T-helper 9 cell (primary cell): ENCODE data around the gene COBL.

Experiments used
- DNase-seq: peaks from one replicate; pipeline ENCODE4 v3.0.0-alpha.2; 2020

The COBL gene

GRCh38 chr7:51249187-51249945 lies 67.2 kb downstream of the COBL start:
- no peak for DNase-seq

- no peak for DNase-seq
These were observed 70.1 kb downstream of the COBL start for GRCh38 chr7:51246258-51247245.

GRCh38 chr7:51244885-51245284 lies 71.7 kb downstream of the COBL start:
- no peak for DNase-seq

- DNase-seq, result no peak
These were observed 72.6 kb downstream of the COBL start for GRCh38 chr7:51244053-51244452.

GRCh38 chr7:51243631-51244030 lies 73.0 kb downstream of the COBL start:
- no peak for DNase-seq

GRCh38 chr7:51242881-51243518 lies 73.6 kb downstream of the COBL start:
- DNase-seq, result no peak

- DNase-seq, result no peak
These were observed 74.5 kb downstream of the COBL start for GRCh38 chr7:51242007-51242691.

GRCh38 chr7:51240868-51241267 lies 75.7 kb downstream of the COBL start:
- DNase-seq, result no peak

- no peak for DNase-seq
These were observed 76.9 kb downstream of the COBL start for GRCh38 chr7:51239691-51240090.

- no peak for DNase-seq
These were observed 77.6 kb downstream of the COBL start for GRCh38 chr7:51238981-51239495.

GRCh38 chr7:51237446-51238133 lies 79.0 kb downstream of the COBL start:
- DNase-seq, result no peak

GRCh38 chr7:51236470-51237132 lies 80.0 kb downstream of the COBL start:
- DNase-seq, result no peak

- DNase-seq, result no peak
These were observed 80.9 kb downstream of the COBL start for GRCh38 chr7:51235593-51236313.

GRCh38 chr7:51234609-51235308 lies 81.8 kb downstream of the COBL start:
- no peak for DNase-seq

- DNase-seq, result no peak
These were observed 82.5 kb downstream of the COBL start for GRCh38 chr7:51234139-51234538.

- no peak for DNase-seq
These were observed 83.2 kb downstream of the COBL start for GRCh38 chr7:51233374-51233773.

- DNase-seq, result no peak
These were observed 85.9 kb downstream of the COBL start for GRCh38 chr7:51230723-51231122.

GRCh38 chr7:51230324-51230625 lies 86.3 kb downstream of the COBL start:
- DNase-seq, result no peak

GRCh38 chr7:51229620-51230323 lies 86.8 kb downstream of the COBL start:
- DNase-seq, result no peak
